COLO829 (cell line): ENCODE results near the gene CEP63.
"Not testable (repeated sequence)": the region's sequence is repeated elsewhere in the genome, so short reads cannot be mapped to it uniquely, and the experiment has no call there.

Experiments used
- DNase-seq: peaks from one replicate; pipeline ENCODE4 v3.0.0; 2012; ENCODE audit warnings: low spot score

The CEP63 gene

GRCh38 chr3:134516905-134517304 is 31.0 kb downstream of the CEP63 start:
- no peak for DNase-seq

GRCh38 chr3:134517791-134518190 is 31.9 kb downstream of the CEP63 start:
- no peak for DNase-seq

- DNase-seq: no peak
These were observed 36.7 kb downstream of the CEP63 start for GRCh38 chr3:134522541-134522940.

DNA sequence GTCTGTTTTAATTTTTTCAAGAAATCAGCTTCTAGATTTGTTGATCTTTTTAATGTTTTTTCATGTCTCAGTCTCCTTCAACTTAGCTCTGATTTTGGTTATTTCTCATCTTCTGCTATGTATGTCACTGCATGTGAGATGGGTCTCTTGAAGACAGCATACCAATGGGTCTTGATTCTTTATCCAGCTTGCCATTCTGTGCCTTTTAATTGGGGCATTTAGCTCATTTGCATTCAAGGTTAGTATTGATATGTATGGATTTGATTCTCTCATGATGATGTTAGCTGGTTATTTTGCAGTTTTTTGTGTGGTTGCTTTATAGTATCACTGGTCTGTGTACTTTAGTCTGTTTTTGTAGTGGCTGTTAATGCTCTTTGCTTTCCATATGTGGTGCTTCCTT is 39.4 kb downstream of the CEP63 start:
- DNase-seq: no peak

DNA sequence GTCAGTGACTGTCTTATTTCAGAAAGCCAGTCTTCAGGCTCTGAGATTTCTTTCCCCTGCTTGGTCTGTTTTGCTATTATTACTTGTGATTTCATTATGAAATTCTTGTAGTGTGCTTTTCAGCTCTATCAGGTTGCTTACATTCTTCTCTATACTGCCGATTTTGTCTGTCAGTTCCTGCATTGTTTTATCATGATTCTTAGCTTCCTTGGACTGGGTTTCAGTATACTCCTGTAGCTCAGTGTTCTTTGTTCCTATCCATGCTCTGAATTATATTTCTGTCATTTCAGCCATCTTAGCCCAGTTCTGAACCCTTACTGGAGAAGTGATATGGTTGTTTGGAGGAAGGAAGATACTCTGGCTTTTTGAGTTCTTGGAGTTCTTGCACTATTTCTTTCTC is 40.5 kb downstream of the CEP63 start:
- no peak for DNase-seq

DNA sequence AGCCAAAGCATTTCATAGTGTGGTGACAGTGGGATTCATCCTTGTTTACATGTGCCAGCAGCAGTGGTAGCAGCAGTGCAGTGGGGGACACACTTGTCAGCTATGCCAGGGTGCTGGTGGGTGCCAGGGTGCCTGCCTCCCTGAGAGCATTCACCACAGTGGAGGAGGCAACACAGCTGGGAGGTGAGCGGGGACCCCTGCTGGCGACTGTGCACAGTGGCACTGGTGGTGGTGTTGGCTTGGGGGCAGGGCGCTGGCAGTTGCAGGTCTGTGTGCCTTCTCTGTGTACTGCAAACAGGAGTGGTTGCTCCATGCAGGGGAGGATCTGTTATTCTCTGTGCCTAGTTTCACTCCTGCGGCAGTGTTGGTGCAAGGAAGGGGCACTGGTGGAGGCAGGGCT is 41.2 kb downstream of the CEP63 start:
- no peak for DNase-seq

GRCh38 chr3:134527538-134528186 is 41.8 kb downstream of the CEP63 start:
- no peak for DNase-seq

DNA sequence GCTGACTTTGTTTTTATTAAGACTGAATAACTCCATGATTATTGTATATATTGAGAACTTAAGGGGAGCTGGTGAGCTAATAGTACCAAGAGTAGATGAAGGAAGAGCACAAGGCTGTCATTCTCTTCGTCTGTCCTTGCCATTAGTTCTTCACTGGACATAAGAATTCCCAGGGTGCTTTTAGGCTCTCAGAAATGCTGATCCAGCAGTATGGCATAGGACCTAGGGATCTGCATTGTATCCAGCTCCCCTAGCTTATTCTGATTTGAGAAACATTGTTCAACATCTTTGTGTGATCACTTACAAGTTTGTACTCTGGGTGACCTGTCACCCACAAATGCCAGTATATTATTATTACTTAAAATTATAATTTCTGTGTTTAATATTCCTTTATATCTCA is 47.6 kb downstream of the CEP63 start:
- DNase-seq: no peak

DNA sequence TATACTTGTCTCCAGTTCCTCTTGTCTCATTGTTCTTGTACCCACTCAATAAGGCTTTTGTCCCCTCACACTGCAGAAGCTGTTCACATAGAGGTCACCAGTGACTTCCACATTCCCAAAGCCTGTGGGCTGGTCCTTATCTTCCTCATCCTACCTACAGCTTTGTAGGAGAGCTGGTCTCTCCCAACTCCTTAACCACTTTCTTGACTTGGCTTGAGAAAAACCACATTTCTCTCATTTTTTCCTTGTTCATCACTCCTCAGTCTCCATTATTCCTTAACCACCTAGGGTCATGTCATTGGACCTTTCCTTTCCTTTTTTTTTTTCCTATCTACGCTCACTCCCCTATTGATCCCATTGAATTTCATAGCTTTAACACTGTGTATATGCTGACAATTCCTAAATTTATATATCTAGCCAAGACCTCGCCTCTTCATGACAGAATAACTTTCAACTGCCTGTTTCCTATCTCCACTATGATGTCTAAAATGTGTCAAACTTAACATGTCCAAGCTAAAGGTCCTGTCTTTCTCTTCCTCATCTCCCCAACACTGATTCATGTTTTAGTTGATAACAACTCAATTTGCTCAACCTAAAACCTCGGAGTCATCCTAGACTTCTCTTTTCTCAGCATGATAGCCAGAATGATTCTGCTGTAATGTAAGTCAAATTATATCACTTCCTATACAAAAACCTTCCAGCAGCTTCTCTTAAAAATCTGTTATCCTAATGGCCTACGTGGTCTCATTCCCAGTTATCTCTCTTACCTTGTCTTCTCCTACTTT is 49.5 kb downstream of the CEP63 start:
- no peak for DNase-seq

GRCh38 chr3:134536781-134537180 is 50.9 kb downstream of the CEP63 start:
- no peak for DNase-seq

- no peak for DNase-seq
These were observed 56.6 kb downstream of the CEP63 start for GRCh38 chr3:134542287-134542958.

DNA sequence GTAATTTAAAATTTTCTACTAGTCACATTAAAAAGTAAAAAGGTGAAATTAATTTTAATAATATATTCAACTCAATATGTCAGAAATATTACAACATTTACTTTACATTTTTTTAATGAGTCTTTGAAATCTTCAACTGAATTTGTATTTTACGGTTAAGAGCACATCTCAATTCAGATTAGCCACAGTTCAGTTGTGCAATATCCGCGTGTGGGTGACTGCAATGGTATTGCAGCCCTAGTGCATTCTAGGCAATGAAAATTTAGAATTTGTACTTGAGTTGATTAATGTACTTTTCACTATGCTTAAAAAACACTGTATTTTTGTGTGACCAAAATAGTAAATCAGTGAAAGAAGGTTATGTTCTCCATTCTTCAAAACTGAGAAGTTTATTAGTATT is 57.3 kb downstream of the CEP63 start:
- no peak for DNase-seq

DNA sequence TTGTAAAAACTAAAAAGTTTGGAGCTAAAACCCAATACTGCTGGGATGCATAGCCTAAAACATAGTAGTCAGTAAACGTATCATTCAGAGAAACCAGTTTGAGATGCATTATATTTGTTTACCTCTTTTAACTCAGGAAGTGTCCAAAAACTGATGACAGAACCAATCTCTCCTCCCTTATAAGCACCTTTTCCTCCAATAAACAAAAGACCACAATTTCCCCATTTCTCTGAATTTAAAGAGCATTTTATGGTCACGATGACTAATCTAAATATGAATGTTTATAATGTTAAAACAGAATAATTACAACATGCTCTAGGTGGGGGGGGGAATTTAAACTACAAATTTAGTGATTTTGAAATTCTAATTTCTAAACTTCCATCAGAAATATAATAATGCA is 58.5 kb downstream of the CEP63 start:
- no peak for DNase-seq

DNA sequence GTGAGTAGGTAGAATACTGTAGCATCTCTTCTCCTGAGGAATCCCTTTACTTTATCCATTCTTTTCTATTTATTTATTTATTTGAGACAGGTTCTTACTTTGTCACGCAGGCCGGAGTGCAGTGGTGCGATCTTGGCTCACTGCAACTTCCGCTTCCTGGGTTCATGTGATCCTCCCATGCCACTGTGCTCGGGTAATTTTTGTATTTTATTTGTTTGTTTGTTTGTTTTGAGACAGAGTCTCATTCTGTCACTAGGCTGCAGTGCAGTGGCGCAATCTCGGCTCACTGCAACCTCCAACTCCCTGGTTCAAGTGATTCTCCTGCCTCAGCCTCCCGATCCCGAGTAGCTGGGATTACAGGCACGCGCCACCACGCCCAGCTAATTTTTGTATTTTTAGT is 58.9 kb downstream of the CEP63 start:
- DNase-seq: not testable (repeated sequence)

- no peak for DNase-seq
These were observed 60.0 kb downstream of the CEP63 start for GRCh38 chr3:134545818-134546217.

GRCh38 chr3:134552784-134553183 is 66.9 kb downstream of the CEP63 start:
- DNase-seq: no peak

DNA sequence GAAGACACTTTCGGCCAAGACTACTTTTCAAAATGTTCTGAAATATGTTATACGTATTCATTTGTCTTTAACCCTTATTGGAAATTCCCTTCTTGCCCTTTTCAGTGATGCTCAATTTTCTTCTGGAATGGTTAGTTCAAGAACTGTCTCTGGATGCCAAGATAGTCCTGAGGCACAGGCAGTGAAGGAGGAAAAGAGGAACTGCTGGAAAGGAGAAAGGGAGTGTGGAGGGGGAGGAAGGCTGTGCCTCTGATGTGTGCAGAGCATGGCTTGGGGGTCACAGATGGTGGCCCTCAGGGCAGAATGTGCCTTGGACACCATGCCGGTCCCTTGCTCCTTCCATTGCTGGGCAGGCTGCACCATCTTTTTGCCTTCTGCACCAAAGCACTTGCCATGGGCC is 73.7 kb downstream of the CEP63 start:
- DNase-seq: no peak

- DNase-seq: no peak
These were observed 76.2 kb downstream of the CEP63 start for GRCh38 chr3:134562055-134562454.

GRCh38 chr3:134563601-134564000 is 77.7 kb downstream of the CEP63 start:
- DNase-seq: no peak

GRCh38 chr3:134564991-134565390 is 79.1 kb downstream of the CEP63 start:
- no peak for DNase-seq

DNA sequence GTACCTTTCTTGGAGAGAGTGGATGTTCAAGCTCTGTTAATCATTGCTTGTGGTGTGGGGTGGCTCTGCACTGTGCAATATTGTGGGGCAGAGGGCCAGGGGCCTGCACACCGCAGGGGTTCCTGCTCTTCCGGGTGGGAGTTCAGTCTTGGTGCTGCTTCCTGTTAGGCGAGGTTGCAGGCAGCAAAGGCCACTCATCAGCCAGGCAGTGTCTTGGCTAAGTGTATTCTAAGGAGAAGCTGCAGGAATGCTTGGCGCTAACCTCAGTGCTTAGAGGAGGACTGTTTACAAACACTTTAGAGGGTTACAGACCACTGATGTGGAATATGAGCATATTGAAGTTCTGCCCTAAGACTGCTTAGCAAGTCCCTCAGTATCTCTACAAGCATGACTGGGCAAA is 81.7 kb downstream of the CEP63 start:
- DNase-seq: no peak

- DNase-seq: no peak
These were observed 82.9 kb downstream of the CEP63 start for GRCh38 chr3:134568790-134569189.

GRCh38 chr3:134569899-134570298 is 84.0 kb downstream of the CEP63 start:
- not testable (repeated sequence) for DNase-seq
